GM23338 (cell line): ENCODE data around the gene SHISA9. TPM values are rescaled to one million over a fixed set of nuclear protein-coding genes. Genes with fewer than 3 reads are reported as not detected.

Experiments
- ATAC-seq: fragments of 200-7000 bp; cut with Tn5 transposase; 3 replicates; pipeline ENCODE4 v1.9.1; 2020
- DNase-seq: peaks from one replicate; pipeline ENCODE4 v3.0.0-alpha.2; 2015; ENCODE audit warnings: low spot score
- H2AFZ ChIP-seq: fragments of 200-600 bp; sonication (generic); 2 replicates; pipeline ENCODE4 v1.8.0; 2016; ENCODE audit warnings: antibody characterized with exemption, mild to moderate bottlenecking, moderate library complexity
- H3F3A ChIP-seq: fragments of 200-600 bp; sonication (generic); replicated peaks from 2 replicates; pipeline ENCODE4 v1.8.0; 2017; ENCODE audit warnings: antibody characterized with exemption, mixed run types, low read depth
- H3K27ac ChIP-seq: fragments of 200-600 bp; sonication (generic); 2 replicates; pipeline ENCODE4 v1.6.1; 2016; ENCODE audit warnings: low read depth
- H3K27me3 ChIP-seq: fragments of 200-600 bp; sonication (generic); 2 replicates; pipeline ENCODE4 v1.8.0; 2016; ENCODE audit warnings: mild to moderate bottlenecking, mixed run types, moderate library complexity; ENCODE audit not compliant: insufficient read depth
- H3K36me3 ChIP-seq: fragments of 200-600 bp; sonication (generic); 2 replicates; pipeline ENCODE4 v1.8.0; 2016; ENCODE audit warnings: mild to moderate bottlenecking; ENCODE audit not compliant: insufficient read depth
- H3K4me1 ChIP-seq: fragments of 200-600 bp; sonication (generic); 2 replicates; pipeline ENCODE4 v1.8.0; 2016; ENCODE audit warnings: mild to moderate bottlenecking, moderate library complexity; ENCODE audit not compliant: insufficient read depth
- H3K4me2 ChIP-seq: fragments of 200-600 bp; sonication (generic); 2 replicates; pipeline ENCODE4 v1.7.1; 2017; ENCODE audit warnings: mixed run types
- H3K4me3 ChIP-seq: fragments of 200-600 bp; sonication (generic); 2 replicates; pipeline ENCODE4 v1.6.1; 2016; ENCODE audit warnings: mixed run types
- H3K79me2 ChIP-seq: fragments of 200-600 bp; sonication (generic); replicated peaks from 2 replicates; pipeline ENCODE4 v1.8.0; 2017; ENCODE audit warnings: mild to moderate bottlenecking; ENCODE audit not compliant: insufficient read depth
- H3K9me2 ChIP-seq: fragments of 200-600 bp; sonication (generic); 2 replicates; pipeline ENCODE4 v1.8.0; 2017; ENCODE audit not compliant: insufficient read depth
- H4K20me1 ChIP-seq: fragments of 200-600 bp; sonication (generic); replicated peaks from 2 replicates; pipeline ENCODE4 v1.8.0; 2017; ENCODE audit warnings: mild to moderate bottlenecking; ENCODE audit not compliant: insufficient read depth
- H3K27ac Mint-ChIP-seq: 2 replicates; pipeline ENCODE4 v1.8.0; 2020; ENCODE audit warnings: inconsistent platforms, mild to moderate bottlenecking, moderate library complexity, mixed read lengths
- H3K27me3 Mint-ChIP-seq: 3 replicates; pipeline ENCODE4 v1.8.0; 2022; ENCODE audit warnings: low read depth, mild to moderate bottlenecking, moderate library complexity, mixed read lengths, inconsistent platforms; ENCODE audit not compliant: insufficient read depth, poor library complexity
- H3K36me3 Mint-ChIP-seq: 3 replicates; pipeline ENCODE4 v1.8.0; 2021; ENCODE audit warnings: low read depth, mild to moderate bottlenecking, inconsistent platforms, moderate library complexity, mixed read lengths
- H3K4me1 Mint-ChIP-seq: 3 replicates; pipeline ENCODE4 v1.8.0; 2020; ENCODE audit warnings: mild to moderate bottlenecking, inconsistent platforms, mixed read lengths
- H3K4me3 Mint-ChIP-seq: 3 replicates; pipeline ENCODE4 v1.8.0; 2021; ENCODE audit warnings: moderate library complexity, mild to moderate bottlenecking, inconsistent platforms, mixed read lengths
- H3K9me3 Mint-ChIP-seq: 3 replicates; pipeline ENCODE4 v1.8.0; 2020; ENCODE audit warnings: moderate library complexity, mild to moderate bottlenecking, inconsistent platforms, mixed read lengths
- CREB1 ChIP-seq: fragments of 250-450 bp; sonication (Bioruptor Pico); IDR thresholded peaks from 2 replicates; pipeline ENCODE4 v1.5.0; 2020; ENCODE audit warnings: low read depth, mild to moderate bottlenecking, moderate library complexity
- CTCF ChIP-seq, 2 experiments: fragments of 200-600 bp in 1 of 2; sonication (generic) in 1 of 2; conservative IDR thresholded peaks; 2 replicates each; pipeline versions ENCODE4 v1.5.1 to v1.6.1; 2016 to 2017; ENCODE audit warnings: antibody characterized with exemption in 2 of 2, low read depth in 2 of 2, mild to moderate bottlenecking in 2 of 2, moderate library complexity in 1 of 2
- EZH2 ChIP-seq: fragments of 200-600 bp; sonication (generic); IDR thresholded peaks from one replicate; pipeline ENCODE4 v1.8.0; 2017; ENCODE audit warnings: antibody characterized with exemption, mild to moderate bottlenecking, low read depth; ENCODE audit not compliant: unreplicated experiment
- EZH2phosphoT487 ChIP-seq: fragments of 200-600 bp; sonication (generic); IDR thresholded peaks from one replicate; pipeline ENCODE4 v1.8.1; 2018; ENCODE audit warnings: antibody characterized with exemption; ENCODE audit not compliant: unreplicated experiment
- JUNB ChIP-seq: IDR thresholded peaks from one replicate; pipeline ENCODE4 v1.6.1; 2016; ENCODE audit warnings: antibody characterized with exemption; ENCODE audit not compliant: unreplicated experiment
- NANOG ChIP-seq: IDR thresholded peaks from 2 replicates; pipeline ENCODE4 v1.6.1; 2016; ENCODE audit warnings: antibody characterized with exemption, borderline replicate concordance
- POLR2AphosphoS5 ChIP-seq: IDR thresholded peaks from 2 replicates; pipeline ENCODE4 v1.6.1; 2016; ENCODE audit warnings: antibody characterized with exemption, low read depth
- REST ChIP-seq: IDR thresholded peaks from one replicate; pipeline ENCODE4 v1.6.1; 2018; ENCODE audit warnings: antibody characterized with exemption; ENCODE audit not compliant: unreplicated experiment
- STAT1 ChIP-seq: IDR thresholded peaks from one replicate; pipeline ENCODE4 v1.6.1; 2016; ENCODE audit warnings: antibody characterized with exemption; ENCODE audit not compliant: unreplicated experiment
- ZNF114 ChIP-seq: fragments of 250-450 bp; sonication (Bioruptor Pico); IDR thresholded peaks from 2 replicates; pipeline ENCODE4 v1.5.0; 2020; ENCODE audit warnings: mild to moderate bottlenecking, moderate library complexity
- ZNF331 ChIP-seq: fragments of 250-450 bp; sonication (Bioruptor Pico); IDR thresholded peaks from 2 replicates; pipeline ENCODE4 v1.5.0; 2020; ENCODE audit warnings: low read depth, mild to moderate bottlenecking, moderate library complexity
- polyA plus RNA-seq: library from polyadenylated mRNA; unstranded; fragments of >200 nt; fragmentation: Nextera tagmentation; extraction: Ambion mirVana; gene quantifications from 2 replicates; pipeline ENCODE4 v1.2.1, GENCODE V29; 2016
- total RNA-seq: library from RNA; depleted of rRNA; stranded (reverse); fragments of >200 nt; shearing (Covaris generic); gene quantifications from 2 replicates; pipeline ENCODE4 v1.2.3, GENCODE V29; 2014
- TF ChIP-seq, protein P1 (sequence below): IDR thresholded peaks from 2 replicates; pipeline ENCODE4 v1.6.1; 2016; ENCODE audit warnings: antibody characterized with exemption

Gene SHISA9
- total and polyA plus RNA-seq, 2 experiments from 2014 or later = 10.4 to 45.6 TPM

GRCh38 chr16:12958366-12958765 is 57.0 kb downstream of the SHISA9 start (continued):
- no peak for TF ChIP-seq REST
- TF ChIP-seq, protein P1, sequence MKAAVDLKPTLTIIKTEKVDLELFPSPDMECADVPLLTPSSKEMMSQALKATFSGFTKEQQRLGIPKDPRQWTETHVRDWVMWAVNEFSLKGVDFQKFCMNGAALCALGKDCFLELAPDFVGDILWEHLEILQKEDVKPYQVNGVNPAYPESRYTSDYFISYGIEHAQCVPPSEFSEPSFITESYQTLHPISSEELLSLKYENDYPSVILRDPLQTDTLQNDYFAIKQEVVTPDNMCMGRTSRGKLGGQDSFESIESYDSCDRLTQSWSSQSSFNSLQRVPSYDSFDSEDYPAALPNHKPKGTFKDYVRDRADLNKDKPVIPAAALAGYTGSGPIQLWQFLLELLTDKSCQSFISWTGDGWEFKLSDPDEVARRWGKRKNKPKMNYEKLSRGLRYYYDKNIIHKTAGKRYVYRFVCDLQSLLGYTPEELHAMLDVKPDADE = no peak
- no peak for TF ChIP-seq STAT1
- no peak for TF ChIP-seq JUNB
- TF ChIP-seq ZNF114 (CRISPR knock-in tag) = no peak
- TF ChIP-seq CREB1 (CRISPR knock-in tag) = no peak

- Histone ChIP-seq H3K27me3 (no peaks in the 10 kb centered on the region), H2AFZ (no peak overlapping the region), H3K27ac (no peak overlapping the region), H3K9me2 (no peaks in the 10 kb centered on the region; the same call in 1 of the 2 replicates), H4K20me1 (no peaks in the 10 kb centered on the region; the same call in 1 of the 2 replicates), H3F3A (no peaks in the 10 kb centered on the region), H3K79me2 (peaks cover 72% of the 10 kb centered on the region), H3K36me3 (no peaks in the 10 kb centered on the region), H3K4me1 (peaks cover 10% of the 10 kb centered on the region; the same call in 1 of the 2 replicates), H3K4me2 (no peak overlapping the region), H3K4me3 (no peak overlapping the region)
- peaks cover 6% of the 10 kb centered on the region for H3K4me1 Mint-ChIP-seq
- ATAC-seq (no peak), DNase-seq (no peak)
- H3K27ac Mint-ChIP-seq = no peak overlapping the region
- H3K36me3 Mint-ChIP-seq = peaks cover 27% of the 10 kb centered on the region
- no peak overlapping the region for H3K4me3 Mint-ChIP-seq
- H3K9me3 Mint-ChIP-seq = peaks cover 8% of the 10 kb centered on the region; the same call in 1 of the 3 replicates
- H3K27me3 Mint-ChIP-seq = no peaks in the 10 kb centered on the region
- TF ChIP-seq ZNF114 (CRISPR knock-in tag) (no peak), ZNF331 (CRISPR knock-in tag) (no peak), CREB1 (CRISPR knock-in tag) (no peak), EZH2 (no peak), NANOG (no peak), CTCF (conservative IDR thresholded peaks at IDR 0.05; ENCODE audit: low read depth in 2 of 2) (no peak), POLR2AphosphoS5 (no peak), EZH2phosphoT487 (no peak), REST (no peak), STAT1 (no peak)
- TF ChIP-seq, protein P1 = no peak
Observed at GRCh38 chr16:12959072-12959471, 57.7 kb downstream of the SHISA9 start.
